GM18907 (cell line): Measurements from ENCODE around the gene CNPY2.
"Not testable (repeated sequence)": the region's sequence is repeated elsewhere in the genome, so short reads cannot be mapped to it uniquely, and the experiment has no call there.

ENCODE experiments used
- ATAC-seq: cut with Tn5 transposase; IDR thresholded peaks from one replicate; pipeline ENCODE4 v1.9.1; 2021; ENCODE audit warnings: mild to moderate bottlenecking, moderate library complexity; ENCODE audit not compliant: unreplicated experiment

CNPY2 gene

GRCh38 chr12:56333679-56334489, 18.1 kb upstream of the CNPY2 start, which contains the start of gene PAN2:
Gene PAN2 (minus strand): TSS chr12:56334000. CDS start chr12:56333094, 906 bp downstream.
- peak; percentile 90 for ATAC-seq

- peak; percentile 6 for ATAC-seq
Observed at GRCh38 chr12:56333197-56333678, 17.4 kb upstream of the CNPY2 start.

- no peak for ATAC-seq
Observed at GRCh38 chr12:56332512-56333196, 16.9 kb upstream of the CNPY2 start.

GRCh38 chr12:56330936-56331490, 15.2 kb upstream of the CNPY2 start:
- no peak for ATAC-seq

- no peak for ATAC-seq
Observed at GRCh38 chr12:56326533-56326932, 10.7 kb upstream of the CNPY2 start.

GRCh38 chr12:56326126-56326525, 10.3 kb upstream of the CNPY2 start:
- no peak for ATAC-seq

GRCh38 chr12:56324206-56324605, 8.4 kb upstream of the CNPY2 start:
- ATAC-seq, result no peak

- not testable (repeated sequence) for ATAC-seq
Observed at GRCh38 chr12:56321610-56322009, 5.8 kb upstream of the CNPY2 start.

GRCh38 chr12:56321027-56321426, 5.2 kb upstream of the CNPY2 start:
- ATAC-seq, result no peak

GRCh38 chr12:56317675-56318074, 1.9 kb upstream of the CNPY2 start:
- no peak for ATAC-seq

GRCh38 chr12:56315249-56315621, 553 bp downstream of the CNPY2 start:
- no peak for ATAC-seq

GRCh38 chr12:56311003-56311402, 4.8 kb downstream of the CNPY2 start:
- ATAC-seq, result no peak

GRCh38 chr12:56308714-56309113, 7.1 kb downstream of the CNPY2 start:
- no peak for ATAC-seq

GRCh38 chr12:56307221-56307965, 8.4 kb downstream of the CNPY2 start:
- no peak for ATAC-seq

- ATAC-seq, result no peak
Observed at GRCh38 chr12:56304872-56305590, 10.8 kb downstream of the CNPY2 start.

- no peak for ATAC-seq
Observed at GRCh38 chr12:56304276-56304675, 11.5 kb downstream of the CNPY2 start.

- ATAC-seq, result no peak
Observed at GRCh38 chr12:56300644-56301464, 14.9 kb downstream of the CNPY2 start.

GRCh38 chr12:56299853-56300643, 15.7 kb downstream of the CNPY2 start, which contains the start of gene CS:
Gene CS (minus strand): TSS chr12:56300330. CDS start chr12:56300201, 129 bp downstream.
- peak; percentile 92 for ATAC-seq
